Stimulated activated CD4-positive, alpha-beta T cell treated with anti-CD3 and anti-CD28 coated beads, Interleukin-12 subunit alpha, Interleukin-12 subunit beta, amount 100 ng/mL, for 48 hours (primary cell): ENCODE results near the gene BCKDHB.
"Not testable (repeated sequence)": the region's sequence is repeated elsewhere in the genome, so short reads cannot be mapped to it uniquely, and the experiment has no call there.

Source experiments
- DNase-seq, 3 donors: peaks; one replicate each; pipeline ENCODE4 v3.0.0-alpha.2; 2020; ENCODE audit warnings: low read depth in 2 of 3, low spot score in 1 of 3

The BCKDHB gene

GRCh38 chr6:80205404-80205803 is 98.9 kb downstream of the BCKDHB start:
- no peak for DNase-seq

- DNase-seq, result no peak
Measured at GRCh38 chr6:80206758-80207157, 100.3 kb downstream of the BCKDHB start.

GRCh38 chr6:80209430-80209829 is 103.0 kb downstream of the BCKDHB start:
- DNase-seq, result no peak

- DNase-seq, result no peak
Measured at GRCh38 chr6:80210618-80211017, 104.1 kb downstream of the BCKDHB start.

- no peak for DNase-seq
Measured at GRCh38 chr6:80211286-80211685, 104.8 kb downstream of the BCKDHB start.

GRCh38 chr6:80211890-80212289 is 105.4 kb downstream of the BCKDHB start:
- DNase-seq, result not testable (repeated sequence)

GRCh38 chr6:80214436-80215022 is 108.1 kb downstream of the BCKDHB start:
- peak in 1 of 3 donors; percentile 6 for DNase-seq

- DNase-seq, result no peak
Measured at GRCh38 chr6:80215063-80215462, 108.6 kb downstream of the BCKDHB start.

- no peak for DNase-seq
Measured at GRCh38 chr6:80217794-80218193, 111.3 kb downstream of the BCKDHB start.

GRCh38 chr6:80223743-80224212 is 117.3 kb downstream of the BCKDHB start:
- no peak for DNase-seq

- no peak for DNase-seq
Measured at GRCh38 chr6:80226151-80226550, 119.7 kb downstream of the BCKDHB start.

GRCh38 chr6:80226699-80227098 is 120.2 kb downstream of the BCKDHB start:
- no peak for DNase-seq

- no peak for DNase-seq
Measured at GRCh38 chr6:80227545-80228105, 121.2 kb downstream of the BCKDHB start.

GRCh38 chr6:80233262-80233661 is 126.8 kb downstream of the BCKDHB start:
- no peak for DNase-seq

- DNase-seq, result no peak
Measured at GRCh38 chr6:80233958-80234357, 127.5 kb downstream of the BCKDHB start.

- DNase-seq, result no peak
Measured at GRCh38 chr6:80234401-80234800, 127.9 kb downstream of the BCKDHB start.

- DNase-seq, result no peak
Measured at GRCh38 chr6:80234908-80235307, 128.4 kb downstream of the BCKDHB start.

GRCh38 chr6:80235647-80236046 is 129.2 kb downstream of the BCKDHB start:
- DNase-seq, result no peak

- DNase-seq, result not testable (repeated sequence)
Measured at GRCh38 chr6:80238754-80239153, 132.3 kb downstream of the BCKDHB start.

GRCh38 chr6:80245043-80245442 is 138.6 kb downstream of the BCKDHB start:
- DNase-seq, result no peak

GRCh38 chr6:80249897-80250296 is 143.4 kb downstream of the BCKDHB start:
- no peak for DNase-seq

- DNase-seq, result peak in 1 of 3 donors; percentile 0
Measured at GRCh38 chr6:80250391-80250997, 144.0 kb downstream of the BCKDHB start.

GRCh38 chr6:80251321-80251720 is 144.8 kb downstream of the BCKDHB start:
- no peak for DNase-seq
